ENCODE results near the gene CACTIN. TPM values are rescaled to one million over a fixed set of nuclear protein-coding genes. Genes with fewer than 3 reads are reported as not detected.
A peak's percentile ranks its signal among the peaks of the same experiment; 100 is the strongest.

The CACTIN gene
- total and polyA plus RNA-seq, 2 of the 4 experiments (the other 2 are of a cell fraction) = 10.8 to 19.5 TPM

DNA sequence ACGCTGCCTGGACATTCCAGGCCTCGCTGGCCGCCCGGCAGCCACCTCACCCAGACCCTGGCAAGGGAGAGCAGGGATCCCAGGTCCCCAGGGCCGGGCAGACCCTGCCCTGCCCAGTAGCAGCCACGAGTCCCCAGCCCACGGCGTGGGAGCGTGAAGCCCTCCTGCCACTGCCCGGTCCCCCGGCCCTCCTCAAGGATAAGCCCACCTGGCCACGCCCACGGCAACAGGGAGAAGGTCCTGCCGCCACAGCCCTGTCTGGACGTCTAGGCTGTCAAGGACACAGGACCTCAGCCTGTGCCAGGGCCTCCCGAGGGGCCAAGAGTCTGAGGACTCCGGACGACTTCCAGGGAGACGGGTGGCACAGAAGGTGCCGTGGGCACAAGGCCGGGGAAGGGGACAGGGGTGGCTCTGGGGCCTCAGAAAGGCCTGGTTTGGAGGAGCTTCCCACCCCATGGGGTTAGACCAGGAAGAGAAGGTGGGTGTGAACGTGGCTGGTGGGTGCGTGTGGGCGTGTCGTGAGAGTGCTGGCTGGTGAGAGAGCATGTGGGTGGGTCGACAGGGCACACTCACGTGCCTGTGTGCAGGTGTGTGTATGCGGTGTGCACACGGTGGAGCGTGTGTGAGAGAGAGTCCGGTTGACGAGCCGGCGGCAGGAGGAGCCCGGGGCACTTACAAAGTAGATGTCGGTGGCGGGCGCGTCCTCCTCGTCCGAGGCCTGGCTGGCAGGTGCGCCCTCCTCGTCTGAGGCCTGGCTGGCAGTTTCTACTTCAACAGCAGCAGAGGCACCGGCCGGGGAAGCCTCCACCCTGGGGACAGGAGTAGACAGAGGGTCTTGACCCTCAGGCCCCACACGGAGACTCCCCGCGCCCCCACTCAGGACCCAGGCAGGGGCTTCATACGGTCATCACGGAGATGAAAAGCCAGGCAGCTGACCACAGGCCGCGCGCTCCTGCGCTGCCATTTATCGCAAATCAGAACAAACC lies 11.9 kb upstream of the CACTIN start:
- H3K36me3 ChIP-seq (ENCODE audit: control insufficient read depth, insufficient read depth, low read length) = peaks cover 39% of the 10 kb centered on the region
- no peak overlapping the region for H3K4me2 ChIP-seq (ENCODE audit: low read depth, low read length)
- H2AK9ac ChIP-seq (replicated peaks; ENCODE audit: low read depth, low read length, poor library complexity) = peak overlapping the region; percentile 50
- no peak overlapping the region for H3K14ac ChIP-seq (replicated peaks; ENCODE audit: low read depth, low read length)
- CTCF ChIA-PET = no interaction called here
- no peak overlapping the region for H3K56ac ChIP-seq (ENCODE audit: extremely low read depth, insufficient read depth, low read length)
- H2AK5ac ChIP-seq (ENCODE audit: low read depth, low read length) = no peak overlapping the region
- H3K4me1 ChIP-seq (ENCODE audit: control insufficient read depth, insufficient read depth, low read length) = no peaks in the 10 kb centered on the region
- H3K9me1 ChIP-seq (ENCODE audit: insufficient read depth, low read length) = no peaks in the 10 kb centered on the region
- no peak overlapping the region for H3K4me3 ChIP-seq (ENCODE audit: insufficient read depth, low read depth, low read length)
- DNase-seq (no peak), ATAC-seq (ENCODE audit: low read depth) (no peak)
- no peak overlapping the region for H4K8ac ChIP-seq (ENCODE audit: low read depth in 2 of 2, low read length in 2 of 2)
- H2BK15ac ChIP-seq (ENCODE audit: low read depth, low read length) = no peak overlapping the region
- no peak overlapping the region for H2AFZ ChIP-seq (replicated peaks; ENCODE audit: low read length, poor library complexity)
- 94% methylated on average over 35 of the region's 55 CpGs; no CpG with 5 or more reads in 1 of the 2 experiments for WGBS, 2 experiments (ENCODE audit: extremely low coverage in 2 of 2, insufficient read length in 1 of 2)
- no peak overlapping the region for H3K27ac ChIP-seq (ENCODE audit: insufficient read depth, low read length)
- no peak overlapping the region for H2BK20ac ChIP-seq (ENCODE audit: low read depth, low read length)
- no peak overlapping the region for H4K5ac ChIP-seq (ENCODE audit: low read depth, low read length)
- H3K18ac ChIP-seq (ENCODE audit: low read depth, low read length) = no peak overlapping the region
- no peaks in the 10 kb centered on the region for H3K9me3 ChIP-seq (ENCODE audit: control insufficient read depth, insufficient read depth, low read length)
- POLR2A ChIA-PET (ENCODE audit: unreplicated experiment) = no interaction called here
- dilution Hi-C loops (cut with HindIII; ENCODE audit: low sequenced_read_pairs, unreplicated experiment) (no loop called here), intact Hi-C loops (cut with micrococcal nuclease) (no loop called here), in situ Hi-C loops (cut with MboI; ENCODE audit: low sequenced_read_pairs) (no loop called here)
- H2BK120ac ChIP-seq (ENCODE audit: low read depth, low read length) = no peak overlapping the region
- no peaks in the 10 kb centered on the region; a peak in 1 of 4 replicates for H3K79me1 ChIP-seq (ENCODE audit: low read depth in 1 of 2, low read length in 2 of 2)
- no peak overlapping the region for H3K23ac ChIP-seq (ENCODE audit: low read depth, low read length)
- H4K20me1 ChIP-seq (ENCODE audit: insufficient read depth, low read length) = no peaks in the 10 kb centered on the region; the same call in 1 of the 2 replicates
- H3K9ac ChIP-seq (ENCODE audit: low read depth, low read length) = no peak overlapping the region
- no peak overlapping the region for H2BK5ac ChIP-seq (ENCODE audit: low read depth, low read length, poor library complexity, severe bottlenecking)
- no TSS peak for BruUV-seq (replicated peaks)
- H3K4ac ChIP-seq (ENCODE audit: low read depth, low read length) = no peak overlapping the region
- H4K91ac ChIP-seq (ENCODE audit: insufficient read depth, low read depth, low read length) = no peak overlapping the region
- H3K27me3 ChIP-seq (ENCODE audit: control insufficient read depth, insufficient read depth, low read length) = no peaks in the 10 kb centered on the region
- no peak for TF ChIP-seq MAFK (IDR thresholded peaks at IDR 0.05; ENCODE audit: low read depth, low read length)
- TF ChIP-seq SMC3 (IDR thresholded peaks at IDR 0.05; ENCODE audit: low read depth, low read length) = no peak
- no peak for TF ChIP-seq POLR2A (IDR thresholded peaks at IDR 0.05; ENCODE audit: low read depth, low read length)
- TF ChIP-seq, protein P1, sequence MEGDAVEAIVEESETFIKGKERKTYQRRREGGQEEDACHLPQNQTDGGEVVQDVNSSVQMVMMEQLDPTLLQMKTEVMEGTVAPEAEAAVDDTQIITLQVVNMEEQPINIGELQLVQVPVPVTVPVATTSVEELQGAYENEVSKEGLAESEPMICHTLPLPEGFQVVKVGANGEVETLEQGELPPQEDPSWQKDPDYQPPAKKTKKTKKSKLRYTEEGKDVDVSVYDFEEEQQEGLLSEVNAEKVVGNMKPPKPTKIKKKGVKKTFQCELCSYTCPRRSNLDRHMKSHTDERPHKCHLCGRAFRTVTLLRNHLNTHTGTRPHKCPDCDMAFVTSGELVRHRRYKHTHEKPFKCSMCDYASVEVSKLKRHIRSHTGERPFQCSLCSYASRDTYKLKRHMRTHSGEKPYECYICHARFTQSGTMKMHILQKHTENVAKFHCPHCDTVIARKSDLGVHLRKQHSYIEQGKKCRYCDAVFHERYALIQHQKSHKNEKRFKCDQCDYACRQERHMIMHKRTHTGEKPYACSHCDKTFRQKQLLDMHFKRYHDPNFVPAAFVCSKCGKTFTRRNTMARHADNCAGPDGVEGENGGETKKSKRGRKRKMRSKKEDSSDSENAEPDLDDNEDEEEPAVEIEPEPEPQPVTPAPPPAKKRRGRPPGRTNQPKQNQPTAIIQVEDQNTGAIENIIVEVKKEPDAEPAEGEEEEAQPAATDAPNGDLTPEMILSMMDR (conservative IDR thresholded peaks at IDR 0.05; ENCODE audit: low read depth, low read length) = no peak
- TF ChIP-seq, protein P2, sequence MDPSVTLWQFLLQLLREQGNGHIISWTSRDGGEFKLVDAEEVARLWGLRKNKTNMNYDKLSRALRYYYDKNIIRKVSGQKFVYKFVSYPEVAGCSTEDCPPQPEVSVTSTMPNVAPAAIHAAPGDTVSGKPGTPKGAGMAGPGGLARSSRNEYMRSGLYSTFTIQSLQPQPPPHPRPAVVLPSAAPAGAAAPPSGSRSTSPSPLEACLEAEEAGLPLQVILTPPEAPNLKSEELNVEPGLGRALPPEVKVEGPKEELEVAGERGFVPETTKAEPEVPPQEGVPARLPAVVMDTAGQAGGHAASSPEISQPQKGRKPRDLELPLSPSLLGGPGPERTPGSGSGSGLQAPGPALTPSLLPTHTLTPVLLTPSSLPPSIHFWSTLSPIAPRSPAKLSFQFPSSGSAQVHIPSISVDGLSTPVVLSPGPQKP (IDR thresholded peaks at IDR 0.05; ENCODE audit: borderline replicate concordance, low read depth, low read length) = no peak
- TF ChIP-seq NFE2L2 (IDR thresholded peaks at IDR 0.05; ENCODE audit: low read depth, low read length) = no peak
- no peak for TF ChIP-seq RFX5 (IDR thresholded peaks at IDR 0.05; ENCODE audit: low read depth, low read length)
- no peak for TF ChIP-seq BHLHE40 (IDR thresholded peaks at IDR 0.05; ENCODE audit: low read depth, low read length)
- TF ChIP-seq RCOR1 (IDR thresholded peaks at IDR 0.05; ENCODE audit: insufficient replicate concordance, low read length) = no peak
- TF ChIP-seq MXI1 (IDR thresholded peaks at IDR 0.05; ENCODE audit: borderline replicate concordance, low read depth, low read length) = no peak
- no peak for TF ChIP-seq CHD1 (IDR thresholded peaks at IDR 0.05; ENCODE audit: low read depth, low read length)
- no peak for TF ChIP-seq MAZ (IDR thresholded peaks at IDR 0.05; ENCODE audit: borderline replicate concordance, low read depth, low read length)
- TF ChIP-seq CEBPB (IDR thresholded peaks at IDR 0.05; ENCODE audit: low read depth, low read length) = no peak
- no peak for TF ChIP-seq RAD21 (IDR thresholded peaks at IDR 0.05; ENCODE audit: low read length)

Data from IMR-90 (cell line).